HFFc6 (cell line): ENCODE measurements around the gene MGAT5. TPM values are rescaled to one million over a fixed set of nuclear protein-coding genes. Genes with fewer than 3 reads are reported as not detected.

Experiments used
- DNase-seq: peaks from one replicate; pipeline ENCODE4 v3.0.0-alpha.2; 2018
- H3K27ac Mint-ChIP-seq: 2 replicates; pipeline ENCODE4 v1.8.0; 2020; ENCODE audit warnings: mild to moderate bottlenecking, mixed read lengths
- H3K27me3 Mint-ChIP-seq: 2 replicates; pipeline ENCODE4 v1.8.0; 2021; ENCODE audit warnings: mild to moderate bottlenecking, moderate library complexity, mixed read lengths; ENCODE audit not compliant: insufficient read depth
- H3K36me3 Mint-ChIP-seq: 2 replicates; pipeline ENCODE4 v1.8.0; 2021; ENCODE audit warnings: low read depth, mixed read lengths
- H3K4me1 Mint-ChIP-seq: 2 replicates; pipeline ENCODE4 v1.8.0; 2020; ENCODE audit warnings: low read depth, mixed read lengths
- H3K4me3 Mint-ChIP-seq: 2 replicates; pipeline ENCODE4 v1.8.0; 2020; ENCODE audit warnings: mild to moderate bottlenecking, moderate library complexity, mixed read lengths
- H3K9me3 Mint-ChIP-seq: 2 replicates; pipeline ENCODE4 v1.8.0; 2020; ENCODE audit warnings: mild to moderate bottlenecking, mixed read lengths
- total RNA-seq, 6 experiments: library from RNA; stranded (reverse); fragmentation: NEBNext Ultra II Directional; extraction: Animal tissue kit (Norgen Biotek cat#: 25700); gene quantifications; 2 replicates in 1 of 6; 3 replicates in 5 of 6; pipeline ENCODE4 v1.2.3, GENCODE V29; 2021
- TF ChIP-seq, protein P1 (sequence below): fragments of 200-600 bp; sonication (generic); IDR thresholded peaks from 2 replicates; pipeline ENCODE4 v1.5.0; 2021; ENCODE audit warnings: antibody characterized with exemption, mild to moderate bottlenecking

Gene MGAT5
- total RNA-seq, 6 experiments from 2014 or later = 104 to 129 (median 113) TPM

DNA sequence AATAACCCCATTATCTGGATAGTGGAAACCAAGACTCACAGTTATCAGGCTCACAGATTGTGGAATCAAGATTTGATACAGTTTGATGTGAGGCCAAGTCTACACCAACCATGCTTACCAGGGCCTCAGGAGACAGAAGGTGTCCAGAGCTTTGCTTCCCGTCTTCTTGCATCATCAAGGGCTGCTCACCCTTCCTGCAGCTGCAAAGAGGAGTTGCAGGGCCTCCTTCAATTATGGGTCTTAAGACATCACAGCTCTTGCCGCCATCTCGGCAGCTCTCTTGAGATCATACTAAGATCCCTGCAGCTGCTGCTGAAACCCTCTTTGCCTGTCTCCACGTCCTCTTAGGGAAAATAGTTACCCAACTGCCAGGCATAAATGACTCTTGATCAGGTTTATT lies 176.0 kb downstream of the MGAT5 start:
- TF ChIP-seq, protein P1, sequence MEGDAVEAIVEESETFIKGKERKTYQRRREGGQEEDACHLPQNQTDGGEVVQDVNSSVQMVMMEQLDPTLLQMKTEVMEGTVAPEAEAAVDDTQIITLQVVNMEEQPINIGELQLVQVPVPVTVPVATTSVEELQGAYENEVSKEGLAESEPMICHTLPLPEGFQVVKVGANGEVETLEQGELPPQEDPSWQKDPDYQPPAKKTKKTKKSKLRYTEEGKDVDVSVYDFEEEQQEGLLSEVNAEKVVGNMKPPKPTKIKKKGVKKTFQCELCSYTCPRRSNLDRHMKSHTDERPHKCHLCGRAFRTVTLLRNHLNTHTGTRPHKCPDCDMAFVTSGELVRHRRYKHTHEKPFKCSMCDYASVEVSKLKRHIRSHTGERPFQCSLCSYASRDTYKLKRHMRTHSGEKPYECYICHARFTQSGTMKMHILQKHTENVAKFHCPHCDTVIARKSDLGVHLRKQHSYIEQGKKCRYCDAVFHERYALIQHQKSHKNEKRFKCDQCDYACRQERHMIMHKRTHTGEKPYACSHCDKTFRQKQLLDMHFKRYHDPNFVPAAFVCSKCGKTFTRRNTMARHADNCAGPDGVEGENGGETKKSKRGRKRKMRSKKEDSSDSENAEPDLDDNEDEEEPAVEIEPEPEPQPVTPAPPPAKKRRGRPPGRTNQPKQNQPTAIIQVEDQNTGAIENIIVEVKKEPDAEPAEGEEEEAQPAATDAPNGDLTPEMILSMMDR = no peak
- H3K4me1 Mint-ChIP-seq = peaks cover 44% of the 10 kb centered on the region
- no peak overlapping the region for H3K4me3 Mint-ChIP-seq
- H3K36me3 Mint-ChIP-seq = peaks cover 62% of the 10 kb centered on the region
- DNase-seq = no peak
- H3K9me3 Mint-ChIP-seq = no peaks in the 10 kb centered on the region
- no peak overlapping the region for H3K27ac Mint-ChIP-seq
- no peaks in the 10 kb centered on the region; the same call in none of the 2 replicates for H3K27me3 Mint-ChIP-seq

DNA sequence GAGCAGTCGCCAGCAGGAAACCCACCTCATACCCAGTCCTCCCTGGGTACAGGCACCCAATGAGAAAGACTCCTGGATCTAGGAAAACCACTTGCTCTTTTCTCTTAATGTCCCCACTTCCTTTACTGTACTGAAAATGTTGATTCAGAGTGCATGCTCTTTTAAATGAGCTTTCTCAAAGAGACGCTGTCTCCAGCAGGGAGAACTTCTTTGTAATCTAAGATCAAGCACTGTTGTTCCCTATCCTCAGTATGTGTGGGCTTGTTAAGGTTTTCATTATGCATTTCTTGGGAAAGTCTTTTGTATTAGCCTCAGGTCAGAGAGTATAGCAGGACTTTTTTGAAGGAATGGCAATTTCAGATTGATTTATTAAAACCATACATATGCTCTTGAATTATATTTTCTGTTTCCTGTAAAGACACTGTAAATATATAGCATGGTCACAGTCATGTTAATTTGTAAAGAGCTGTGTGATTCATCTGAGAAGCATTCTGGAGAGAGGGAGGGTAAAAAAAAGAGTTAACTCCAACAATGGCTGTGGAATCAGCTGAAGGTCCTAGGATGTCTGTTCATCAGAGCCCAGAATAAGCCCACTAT lies 178.1 kb downstream of the MGAT5 start:
- peak overlapping the region; percentile 54 for H3K4me3 Mint-ChIP-seq
- peaks cover 35% of the 10 kb centered on the region for H3K4me1 Mint-ChIP-seq
- H3K36me3 Mint-ChIP-seq = peaks cover 63% of the 10 kb centered on the region
- TF ChIP-seq, protein P1 = no peak
- H3K9me3 Mint-ChIP-seq = no peaks in the 10 kb centered on the region
- no peaks in the 10 kb centered on the region; the same call in 1 of the 2 replicates for H3K27me3 Mint-ChIP-seq
- peak; percentile 36 for DNase-seq
- H3K27ac Mint-ChIP-seq = peak overlapping the region; percentile 46

DNA sequence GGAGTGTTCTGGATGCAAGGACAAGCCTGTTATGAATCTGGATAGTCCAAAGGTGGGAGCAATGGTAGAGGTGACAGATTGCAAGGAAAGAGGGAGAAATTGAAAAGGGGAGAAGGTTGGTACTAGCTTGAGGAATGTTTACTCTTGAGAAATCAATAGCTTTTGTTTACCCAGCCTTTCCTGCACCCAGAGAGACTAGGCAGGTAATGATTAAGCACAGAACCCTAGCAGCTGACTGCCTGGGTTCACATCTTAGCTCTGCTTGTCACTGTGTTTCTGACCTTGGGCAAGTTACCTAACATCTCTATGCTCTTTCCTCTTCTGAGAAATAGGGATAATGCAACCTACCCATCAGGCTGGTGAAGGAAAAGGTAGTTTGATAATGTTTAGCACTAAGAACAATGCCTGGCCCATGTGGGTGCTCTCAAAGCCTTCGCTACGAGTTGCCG lies 178.6 kb downstream of the MGAT5 start:
- peak overlapping the region; percentile 54 for H3K4me3 Mint-ChIP-seq
- H3K9me3 Mint-ChIP-seq = no peaks in the 10 kb centered on the region
- H3K36me3 Mint-ChIP-seq = peaks cover 58% of the 10 kb centered on the region
- DNase-seq = no peak
- no peaks in the 10 kb centered on the region; the same call in 1 of the 2 replicates for H3K27me3 Mint-ChIP-seq
- TF ChIP-seq, protein P1 = no peak
- H3K4me1 Mint-ChIP-seq = peaks cover 35% of the 10 kb centered on the region
- H3K27ac Mint-ChIP-seq = peak overlapping the region; percentile 46

DNA sequence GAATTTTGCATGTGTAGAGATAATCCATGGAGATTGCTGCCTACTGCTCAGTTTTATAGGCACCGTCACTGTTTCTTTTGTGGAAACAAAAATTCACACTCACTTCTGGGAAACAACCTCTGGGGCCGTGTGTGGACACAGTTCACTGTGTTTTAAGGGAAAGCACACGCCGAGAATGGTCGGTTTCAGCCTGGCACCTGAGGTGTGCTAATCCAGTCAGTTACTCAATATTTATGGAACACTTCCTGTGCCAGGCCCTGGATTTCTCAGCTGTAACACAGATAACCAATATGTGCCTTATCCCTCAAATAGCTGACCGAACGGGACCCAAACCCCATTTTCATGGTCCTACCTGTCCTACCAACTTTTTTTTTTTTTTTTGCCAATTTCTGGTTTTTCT lies 179.6 kb downstream of the MGAT5 start:
- Mint-ChIP-seq H3K4me3 (no peak overlapping the region), H3K27ac (no peak overlapping the region), H3K9me3 (no peaks in the 10 kb centered on the region), H3K27me3 (no peaks in the 10 kb centered on the region; the same call in 1 of the 2 replicates), H3K36me3 (peaks cover 54% of the 10 kb centered on the region), H3K4me1 (peaks cover 35% of the 10 kb centered on the region)
- TF ChIP-seq, protein P1 = no peak
- no peak for DNase-seq

DNA sequence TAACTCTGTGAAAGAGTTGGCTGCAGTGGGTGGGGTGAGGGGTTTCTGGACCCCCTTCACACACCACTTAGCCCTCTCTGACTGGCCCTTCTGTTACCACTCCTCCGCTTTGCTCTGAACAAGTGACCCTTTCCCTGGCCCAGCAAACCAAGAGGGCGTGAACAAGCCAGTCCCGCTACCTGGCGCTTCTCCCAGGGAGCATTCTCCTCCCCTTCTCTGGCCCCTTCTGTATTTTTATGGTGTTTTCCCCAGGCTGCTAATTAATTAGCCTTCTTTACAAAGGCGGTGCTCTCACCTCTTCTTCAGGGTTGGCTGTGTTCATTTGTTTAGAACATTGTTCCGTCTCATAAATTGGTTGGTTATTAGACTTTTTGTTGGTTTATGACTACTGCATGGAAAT lies 180.1 kb downstream of the MGAT5 start:
- H3K9me3 Mint-ChIP-seq = no peaks in the 10 kb centered on the region
- TF ChIP-seq, protein P1 = no peak
- no peak overlapping the region for H3K4me3 Mint-ChIP-seq
- H3K4me1 Mint-ChIP-seq = peaks cover 35% of the 10 kb centered on the region
- no peaks in the 10 kb centered on the region; the same call in 1 of the 2 replicates for H3K27me3 Mint-ChIP-seq
- H3K27ac Mint-ChIP-seq = no peak overlapping the region
- DNase-seq = no peak
- peaks cover 54% of the 10 kb centered on the region for H3K36me3 Mint-ChIP-seq
